HCT116 (cell line): ENCODE data around the gene ZCCHC2. TPM values are rescaled to one million over a fixed set of nuclear protein-coding genes. Genes with fewer than 3 reads are reported as not detected.

Source experiments
- ATAC-seq: fragments of 200-7000 bp; cut with Tn5 transposase; 2 replicates; pipeline ENCODE4 v1.9.1; 2020; ENCODE audit warnings: mild to moderate bottlenecking, moderate library complexity
- BruUV-seq: library from RNA; stranded (reverse); fragments of 400-500 nt; replicated peaks from 2 replicates; lab custom pipeline; 2021; lab: Mats Ljungman, UMichigan
- CTCF ChIA-PET: fragments of 300-600 bp; sonication (Branson Sonifier 250); formaldehyde crosslinking; loops from one replicate; lab custom pipeline; 2021; ENCODE audit warnings: antibody characterized with exemption; lab: Charles Lee
- POLR2A ChIA-PET: fragments of 300-600, 350-600 bp; sonication (Branson Sonifier 250); formaldehyde crosslinking; loops from one replicate; lab custom pipeline; 2021; ENCODE audit warnings: antibody characterized with exemption; lab: Charles Lee
- RAD21 ChIA-PET, 2 experiments: fragments of 300-600 bp; sonication (Branson Sonifier 250); formaldehyde crosslinking; loops; one replicate each; lab custom pipeline; 2023; ENCODE audit warnings: low total read pairs in 2 of 2; ENCODE audit not compliant: uncharacterized antibody in 2 of 2, unreplicated experiment in 2 of 2, low non-redundant PET in 1 of 2; lab: Charles Lee
- DNase-seq: peaks from one replicate; pipeline ENCODE4 v3.0.0-alpha.2; 2010; ENCODE audit warnings: low read depth, low spot score
- H2AFZ ChIP-seq: fragments of 200-600 bp; shearing (Covaris generic), sonication (generic); 2 replicates; pipeline ENCODE4 v1.6.1; 2017; ENCODE audit warnings: low read depth, mixed run types, mixed read lengths, antibody characterized with exemption, low read length; ENCODE audit not compliant: poor library complexity, severe bottlenecking
- H3K27ac ChIP-seq: 2 replicates; pipeline ENCODE4 v1.5.1; 2012; ENCODE audit warnings: low read depth, low read length
- H3K27me3 ChIP-seq: fragments of 200-600 bp; sonication (generic); 2 replicates; pipeline ENCODE4 v1.6.1; 2016; ENCODE audit warnings: mixed run types, low read length, mixed read lengths; ENCODE audit not compliant: insufficient read depth
- H3K36me3 ChIP-seq, 2 experiments: fragments of 200-500 bp in 1 of 2; fragments of 200-600 bp in 1 of 2; sonication (Bioruptor generic) in 1 of 2; sonication (generic) in 1 of 2; 2 replicates each; pipeline versions ENCODE4 v1.5.1 to v1.6.1; 2014 to 2016; ENCODE audit warnings: low read length in 2 of 2, inconsistent platforms in 1 of 2, mixed read lengths in 1 of 2, mixed run types in 1 of 2; ENCODE audit not compliant: insufficient read depth in 2 of 2, control insufficient read depth in 1 of 2
- H3K4me1 ChIP-seq, 2 experiments: fragments of 200-600 bp in 1 of 2; sonication (generic) in 1 of 2; 2 replicates each; pipeline versions ENCODE4 v1.5.1 to v1.6.1; 2012 to 2017; ENCODE audit warnings: low read length in 2 of 2, inconsistent platforms in 1 of 2, mild to moderate bottlenecking in 1 of 2, mixed read lengths in 1 of 2, mixed run types in 1 of 2, moderate library complexity in 1 of 2; ENCODE audit not compliant: insufficient read depth in 2 of 2, control insufficient read depth in 1 of 2
- H3K4me2 ChIP-seq: fragments of 200-600 bp; sonication (generic); 2 replicates; pipeline ENCODE4 v1.6.1; 2017; ENCODE audit warnings: mixed run types, low read length, mixed read lengths
- H3K4me3 ChIP-seq, 2 experiments: fragments of 200-600 bp in 1 of 2; sonication (generic) in 1 of 2; replicated peaks in 1 of 2; 2 replicates each; pipeline ENCODE4 v1.5.1; 2011 to 2016; ENCODE audit warnings: low read length in 2 of 2, control low read depth in 1 of 2, low read depth in 1 of 2, mild to moderate bottlenecking in 1 of 2, mixed read lengths in 1 of 2, mixed run types in 1 of 2
- H3K79me2 ChIP-seq: fragments of 200-600 bp; sonication (generic); 2 replicates; pipeline ENCODE4 v1.6.1; 2017; ENCODE audit warnings: mild to moderate bottlenecking, mixed run types, low read length, moderate library complexity, mixed read lengths; ENCODE audit not compliant: insufficient read depth
- H3K9ac ChIP-seq: fragments of 200-600 bp; sonication (generic); 2 replicates; pipeline ENCODE4 v1.6.1; 2016; ENCODE audit warnings: low read length, mixed read lengths
- H3K9me2 ChIP-seq: fragments of 200-600 bp; sonication (generic), shearing (Covaris generic); 2 replicates; pipeline ENCODE4 v1.6.1; 2017; ENCODE audit warnings: mixed run types, mild to moderate bottlenecking, moderate library complexity; ENCODE audit not compliant: insufficient read depth
- H3K9me3 ChIP-seq, 2 experiments: fragments of 200-500 bp in 1 of 2; fragments of 200-600 bp in 1 of 2; sonication (Bioruptor generic) in 1 of 2; sonication (generic) in 1 of 2; 2 replicates each; pipeline ENCODE4 v1.6.1; 2014 to 2017; ENCODE audit warnings: low read length in 2 of 2, mixed read lengths in 2 of 2, inconsistent platforms in 1 of 2, low read depth in 1 of 2, mild to moderate bottlenecking in 1 of 2, mixed run types in 1 of 2, moderate library complexity in 1 of 2; ENCODE audit not compliant: control insufficient read depth in 1 of 2, insufficient read depth in 1 of 2
- H4K20me1 ChIP-seq: fragments of 200-600 bp; sonication (generic), shearing (Covaris generic); 2 replicates; pipeline ENCODE4 v1.6.1; 2017; ENCODE audit warnings: mixed run types, mild to moderate bottlenecking, moderate library complexity; ENCODE audit not compliant: insufficient read depth
- CEBPB ChIP-seq: IDR thresholded peaks from 2 replicates; pipeline ENCODE4 v1.6.1; 2012; ENCODE audit warnings: low read depth
- FOSL1 ChIP-seq: IDR thresholded peaks from 2 replicates; pipeline ENCODE4 v1.6.1; 2012; ENCODE audit warnings: low read depth
- JUND ChIP-seq: IDR thresholded peaks from 2 replicates; pipeline ENCODE4 v1.6.1; 2012
- RAD21 ChIP-seq: IDR thresholded peaks from 2 replicates; pipeline ENCODE4 v1.6.1; 2012; ENCODE audit warnings: low read depth, mild to moderate bottlenecking
- SIN3A ChIP-seq: IDR thresholded peaks from 2 replicates; pipeline ENCODE4 v1.6.1; 2012; ENCODE audit warnings: low read depth
- SRF ChIP-seq: IDR thresholded peaks from 2 replicates; pipeline ENCODE4 v1.6.1; 2012; ENCODE audit warnings: low read depth
- intact Hi-C: fragments of 100-400 bp; cut with micrococcal nuclease; formaldehyde crosslinking; loops from 2 replicates; pipeline ENCODE4 v1.10.0; 2022
- total RNA-seq: library from RNA; stranded (reverse); gene quantifications from one replicate; pipeline ENCODE4 v1.2.1, GENCODE V29; 2021; ENCODE audit not compliant: unreplicated experiment
- TF ChIP-seq, protein P1 (sequence below): IDR thresholded peaks from 2 replicates; pipeline ENCODE4 v1.6.1; 2011; ENCODE audit warnings: mild to moderate bottlenecking, low read length, moderate library complexity; ENCODE audit not compliant: insufficient replicate concordance; ENCODE audit errors: extremely low read depth
- TF ChIP-seq, protein P2 (sequence below): IDR thresholded peaks from 2 replicates; pipeline ENCODE4 v1.6.1; 2012; ENCODE audit warnings: low read depth

The ZCCHC2 gene
- total RNA-seq, 1 experiment from 2014 or later: 17.7 TPM

DNA sequence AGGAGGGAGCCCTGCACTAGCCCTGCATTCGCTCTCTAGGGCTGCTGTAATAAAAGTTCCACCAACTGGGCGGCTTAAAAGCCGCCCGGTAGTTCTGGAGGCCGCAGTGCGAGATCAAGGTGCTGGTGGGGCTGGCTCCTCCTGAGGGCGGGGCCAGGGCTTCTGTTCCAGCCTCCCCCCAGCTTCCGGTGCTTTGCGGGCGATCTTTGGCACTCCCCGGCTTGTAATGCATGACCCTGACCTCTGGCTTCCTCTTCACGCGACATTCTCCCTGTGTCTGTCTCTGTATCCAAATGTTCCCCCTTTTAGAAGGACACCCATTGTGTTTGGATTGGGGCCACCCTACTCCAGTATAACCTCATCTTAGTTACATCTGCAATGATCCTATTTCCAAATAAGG is 84.5 kb downstream of the ZCCHC2 start:
- Histone ChIP-seq H3K4me2 (no peak overlapping the region), H3K79me2 (no peaks in the 10 kb centered on the region), H3K4me1 (no peaks in the 10 kb centered on the region), H3K27ac (no peak overlapping the region), H4K20me1 (no peaks in the 10 kb centered on the region), H3K27me3 (no peaks in the 10 kb centered on the region), H2AFZ (no peak overlapping the region), H3K4me3 (no peak overlapping the region), H3K9me3 (no peaks in the 10 kb centered on the region), H3K9me2 (no peaks in the 10 kb centered on the region), H3K36me3 (no peaks in the 10 kb centered on the region), H3K9ac (no peak overlapping the region)
- intact Hi-C loops: no loop called here
- CTCF ChIA-PET: no interaction called here
- RAD21 ChIA-PET: no interaction called here
- ATAC-seq (no peak), DNase-seq (no peak)
- BruUV-seq: no TSS peak
- POLR2A ChIA-PET: no interaction called here
- TF ChIP-seq SRF (no peak), CEBPB (no peak), JUND (no peak), SIN3A (no peak), RAD21 (no peak), FOSL1 (no peak)
- TF ChIP-seq, protein P1, sequence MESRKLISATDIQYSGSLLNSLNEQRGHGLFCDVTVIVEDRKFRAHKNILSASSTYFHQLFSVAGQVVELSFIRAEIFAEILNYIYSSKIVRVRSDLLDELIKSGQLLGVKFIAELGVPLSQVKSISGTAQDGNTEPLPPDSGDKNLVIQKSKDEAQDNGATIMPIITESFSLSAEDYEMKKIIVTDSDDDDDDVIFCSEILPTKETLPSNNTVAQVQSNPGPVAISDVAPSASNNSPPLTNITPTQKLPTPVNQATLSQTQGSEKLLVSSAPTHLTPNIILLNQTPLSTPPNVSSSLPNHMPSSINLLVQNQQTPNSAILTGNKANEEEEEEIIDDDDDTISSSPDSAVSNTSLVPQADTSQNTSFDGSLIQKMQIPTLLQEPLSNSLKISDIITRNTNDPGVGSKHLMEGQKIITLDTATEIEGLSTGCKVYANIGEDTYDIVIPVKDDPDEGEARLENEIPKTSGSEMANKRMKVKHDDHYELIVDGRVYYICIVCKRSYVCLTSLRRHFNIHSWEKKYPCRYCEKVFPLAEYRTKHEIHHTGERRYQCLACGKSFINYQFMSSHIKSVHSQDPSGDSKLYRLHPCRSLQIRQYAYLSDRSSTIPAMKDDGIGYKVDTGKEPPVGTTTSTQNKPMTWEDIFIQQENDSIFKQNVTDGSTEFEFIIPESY: no peak
- TF ChIP-seq, protein P2, sequence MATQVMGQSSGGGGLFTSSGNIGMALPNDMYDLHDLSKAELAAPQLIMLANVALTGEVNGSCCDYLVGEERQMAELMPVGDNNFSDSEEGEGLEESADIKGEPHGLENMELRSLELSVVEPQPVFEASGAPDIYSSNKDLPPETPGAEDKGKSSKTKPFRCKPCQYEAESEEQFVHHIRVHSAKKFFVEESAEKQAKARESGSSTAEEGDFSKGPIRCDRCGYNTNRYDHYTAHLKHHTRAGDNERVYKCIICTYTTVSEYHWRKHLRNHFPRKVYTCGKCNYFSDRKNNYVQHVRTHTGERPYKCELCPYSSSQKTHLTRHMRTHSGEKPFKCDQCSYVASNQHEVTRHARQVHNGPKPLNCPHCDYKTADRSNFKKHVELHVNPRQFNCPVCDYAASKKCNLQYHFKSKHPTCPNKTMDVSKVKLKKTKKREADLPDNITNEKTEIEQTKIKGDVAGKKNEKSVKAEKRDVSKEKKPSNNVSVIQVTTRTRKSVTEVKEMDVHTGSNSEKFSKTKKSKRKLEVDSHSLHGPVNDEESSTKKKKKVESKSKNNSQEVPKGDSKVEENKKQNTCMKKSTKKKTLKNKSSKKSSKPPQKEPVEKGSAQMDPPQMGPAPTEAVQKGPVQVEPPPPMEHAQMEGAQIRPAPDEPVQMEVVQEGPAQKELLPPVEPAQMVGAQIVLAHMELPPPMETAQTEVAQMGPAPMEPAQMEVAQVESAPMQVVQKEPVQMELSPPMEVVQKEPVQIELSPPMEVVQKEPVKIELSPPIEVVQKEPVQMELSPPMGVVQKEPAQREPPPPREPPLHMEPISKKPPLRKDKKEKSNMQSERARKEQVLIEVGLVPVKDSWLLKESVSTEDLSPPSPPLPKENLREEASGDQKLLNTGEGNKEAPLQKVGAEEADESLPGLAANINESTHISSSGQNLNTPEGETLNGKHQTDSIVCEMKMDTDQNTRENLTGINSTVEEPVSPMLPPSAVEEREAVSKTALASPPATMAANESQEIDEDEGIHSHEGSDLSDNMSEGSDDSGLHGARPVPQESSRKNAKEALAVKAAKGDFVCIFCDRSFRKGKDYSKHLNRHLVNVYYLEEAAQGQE: no peak
